ENCODE data around the gene STK40. TPM values are rescaled to one million over a fixed set of nuclear protein-coding genes. Genes with fewer than 3 reads are reported as not detected.

The STK40 gene
- total RNA-seq, 1 experiment from 2014 or later: 26.2 TPM

GRCh38 chr1:36339215-36339614 is 46.5 kb downstream of the STK40 start:
- H3K9me3 Mint-ChIP-seq: no peaks in the 10 kb centered on the region
- Histone ChIP-seq H3K79me2 (ENCODE audit: insufficient read depth, low read length) (no peaks in the 10 kb centered on the region), H3T11ph (ENCODE audit: low read length) (no peak overlapping the region), H2BK5ac (ENCODE audit: insufficient read length, low read length) (no peak overlapping the region), H3K9ac (ENCODE audit: extremely low read depth, insufficient read length, low read length) (no peak overlapping the region), H3K4ac (ENCODE audit: low read depth, low read length) (no peak overlapping the region), H3K27ac (ENCODE audit: insufficient read length, low read depth, low read length) (no peak overlapping the region), H2AFZ (ENCODE audit: low read length) (no peak overlapping the region), H3K27me3 (ENCODE audit: insufficient read depth, low read length) (no peaks in the 10 kb centered on the region), H3K4me1 (ENCODE audit: insufficient read depth, low read length) (no peaks in the 10 kb centered on the region), H4K20me1 (ENCODE audit: control insufficient read depth, insufficient read depth, insufficient read length) (no peaks in the 10 kb centered on the region), H4K91ac (ENCODE audit: insufficient read length, low read depth, low read length) (no peak overlapping the region), H2BK15ac (ENCODE audit: low read depth, low read length) (no peak overlapping the region), H4K8ac (replicated peaks; ENCODE audit: insufficient read length, low read depth, low read length) (no peak overlapping the region), H2BK120ac (ENCODE audit: low read depth, low read length, poor library complexity, severe bottlenecking) (no peak overlapping the region), H3K79me1 (ENCODE audit: insufficient read depth, low read depth, low read length, poor library complexity, severe bottlenecking) (no peaks in the 10 kb centered on the region), H3K14ac (ENCODE audit: insufficient read depth, low read length) (no peak overlapping the region; the same call in 1 of the 2 replicates), H3K56ac (ENCODE audit: insufficient read length, low read depth, low read length) (no peak overlapping the region), H3K9me3 (ENCODE audit: control insufficient read depth, low read depth, low read length) (no peaks in the 10 kb centered on the region), H2BK20ac (ENCODE audit: low read depth, low read length, poor library complexity, severe bottlenecking) (no peak overlapping the region), H2BK12ac (ENCODE audit: insufficient read length, low read depth, low read length) (no peak overlapping the region), H3K23me2 (ENCODE audit: insufficient read length, low read depth, low read length, poor library complexity, severe bottlenecking) (no peaks in the 10 kb centered on the region), H2AK5ac (ENCODE audit: insufficient read length, low read length) (no peak overlapping the region), H3K18ac (ENCODE audit: insufficient read length, low read depth, low read length) (no peak overlapping the region), H4K5ac (ENCODE audit: insufficient read length, low read depth, low read length) (no peak overlapping the region), H3K23ac (ENCODE audit: insufficient read length, low read depth, low read length) (no peak overlapping the region), H3K4me2 (ENCODE audit: insufficient read depth, insufficient read length, low read length) (no peak overlapping the region)
- WGBS (ENCODE audit: extremely low coverage, insufficient read length, low lambda C conversion rate): no CpG with 5 or more reads among the region's 7 CpGs
- no peak overlapping the region for H3K4me3 Mint-ChIP-seq
- no peak overlapping the region for H3K27ac Mint-ChIP-seq
- peaks cover 3 to 9% (median 8%) of the 10 kb centered on the region in 3 experiments; a peak in 3 of 7 replicates for H3K36me3 Mint-ChIP-seq (ENCODE audit: insufficient read depth in 1 of 3, low read depth in 3 of 3)
- TF ChIP-seq CTCF (conservative IDR thresholded peaks at IDR 0.05): no peak
- DNase-seq: no peak
- no peaks in the 10 kb centered on the region; the same call in 1 of the 2 replicates for H3K27me3 Mint-ChIP-seq (ENCODE audit: low read depth)
- no peaks in the 10 kb centered on the region for H3K4me1 Mint-ChIP-seq

Data from H9 (cell line).